CD4-positive, alpha-beta T cell (primary cell): Measurements from ENCODE around the gene ABCF2. TPM values are rescaled to one million over a fixed set of nuclear protein-coding genes. Genes with fewer than 3 reads are reported as not detected.

Experiments used
- ATAC-seq: fragments of 200-7000 bp; cut with Tn5 transposase; one replicate; pipeline ENCODE4 v1.10.0; 2022; ENCODE audit warnings: mild to moderate bottlenecking; ENCODE audit not compliant: poor library complexity
- CTCF ChIA-PET: fragments of 350-600 bp; sonication (Branson Sonifier 250); formaldehyde crosslinking; loops from one replicate; lab custom pipeline; 2021; ENCODE audit warnings: antibody characterized with exemption, inconsistent platforms; lab: Charles Lee
- POLR2A ChIA-PET: fragments of 350-600 bp; sonication (Branson Sonifier 250); formaldehyde crosslinking; loops from one replicate; lab custom pipeline; 2021; ENCODE audit warnings: antibody characterized with exemption, inconsistent platforms; lab: Charles Lee
- DNase-seq, 14 experiments: peaks; one replicate each; pipeline ENCODE4 v3.0.0-alpha.2; 2013 to 2020; ENCODE audit warnings: mixed read lengths in 2 of 14
- H3K27ac ChIP-seq, 2 donors: one replicate each; pipeline versions ENCODE4 v1.5.1 to v1.7.0; 2013; ENCODE audit warnings: low read length in 2 of 2, low read depth in 1 of 2, mild to moderate bottlenecking in 1 of 2
- H3K27me3 ChIP-seq, 2 experiments: 1 replicate in 1 of 2; 2 replicates in 1 of 2; pipeline versions ENCODE4 v1.6.1 to v1.7.0; 2013; ENCODE audit warnings: low read length in 2 of 2, control low read depth in 1 of 2, mild to moderate bottlenecking in 1 of 2, moderate library complexity in 1 of 2; ENCODE audit not compliant: insufficient read depth in 2 of 2, control insufficient read depth in 1 of 2
- H3K36me3 ChIP-seq: one replicate; pipeline ENCODE4 v1.6.1; 2013; ENCODE audit warnings: low read length, control low read depth; ENCODE audit not compliant: insufficient read depth
- H3K4me1 ChIP-seq: one replicate; pipeline ENCODE4 v1.6.1; 2013; ENCODE audit warnings: low read length, control low read depth; ENCODE audit not compliant: insufficient read depth
- H3K4me3 ChIP-seq: one replicate; pipeline ENCODE4 v1.5.1; 2013; ENCODE audit warnings: mild to moderate bottlenecking, low read length, moderate library complexity
- H3K9me3 ChIP-seq, 2 experiments: 1 replicate in 1 of 2; 2 replicates in 1 of 2; pipeline versions ENCODE4 v1.6.1 to v1.7.0; 2013; ENCODE audit warnings: low read length in 2 of 2, mild to moderate bottlenecking in 2 of 2, control low read depth in 1 of 2, moderate library complexity in 1 of 2; ENCODE audit not compliant: control insufficient read depth in 1 of 2, insufficient read depth in 1 of 2
- H3K27ac Mint-ChIP-seq: one replicate; pipeline ENCODE4 v1.8.0; 2020; ENCODE audit warnings: mixed read lengths
- H3K27me3 Mint-ChIP-seq: one replicate; pipeline ENCODE4 v1.8.0; 2021; ENCODE audit warnings: mixed read lengths
- H3K36me3 Mint-ChIP-seq: one replicate; pipeline ENCODE4 v1.8.0; 2021; ENCODE audit warnings: low read depth, mixed read lengths
- H3K4me1 Mint-ChIP-seq: one replicate; pipeline ENCODE4 v1.8.0; 2021; ENCODE audit warnings: low read depth, mixed read lengths
- H3K4me3 Mint-ChIP-seq: one replicate; pipeline ENCODE4 v1.8.0; 2020; ENCODE audit warnings: mild to moderate bottlenecking, mixed read lengths
- H3K9me3 Mint-ChIP-seq: one replicate; pipeline ENCODE4 v1.8.0; 2020; ENCODE audit warnings: mixed read lengths
- intact Hi-C, 2 experiments: fragments of 100-400 bp; cut with DNase I in 1 of 2; cut with micrococcal nuclease in 1 of 2; formaldehyde crosslinking; loops; one replicate each; pipeline versions ENCODE4 v1.15.1 to v1.9.0; 2023 to 2025; cut with DNase I, micrococcal nuclease
- total RNA-seq, 174 experiments: library from RNA in 2 of 174; stranded (reverse) in 2 of 174; gene quantifications; one replicate each; pipeline ENCODE4 v1.2.3 and lab custom pipeline; 2021 to 2026
- TF ChIP-seq, protein P1 (sequence below): fragments of 200-600 bp; IDR thresholded peaks from one replicate; pipeline ENCODE4 v1.8.0; 2022; ENCODE audit warnings: antibody characterized with exemption, mild to moderate bottlenecking

The ABCF2 gene
- total RNA-seq, 2 experiments from 2014 or later, result 12.3 to 13.2 TPM

DNA sequence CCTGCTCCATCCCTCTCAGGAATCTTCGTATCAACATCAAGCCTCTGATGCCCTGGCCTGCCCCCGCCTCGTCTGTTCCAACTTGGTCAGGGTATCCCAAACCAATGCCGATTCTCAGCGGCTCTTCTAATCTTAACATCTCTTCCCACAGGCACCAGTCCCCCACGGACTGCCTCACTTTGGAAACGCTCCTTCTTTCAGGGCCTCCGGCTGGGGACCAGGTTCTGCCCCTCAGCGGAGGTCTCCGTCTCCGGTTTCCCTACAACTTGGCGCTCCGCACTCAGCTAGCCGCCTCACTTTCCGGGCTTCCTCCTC, 488 bp downstream of the ABCF2 start:
- peaks cover 35% of the 10 kb centered on the region for H3K4me1 Mint-ChIP-seq
- peak overlapping the region; percentile 99 for H3K4me3 Mint-ChIP-seq
- H3K9me3 Mint-ChIP-seq, result no peaks in the 10 kb centered on the region

DNA sequence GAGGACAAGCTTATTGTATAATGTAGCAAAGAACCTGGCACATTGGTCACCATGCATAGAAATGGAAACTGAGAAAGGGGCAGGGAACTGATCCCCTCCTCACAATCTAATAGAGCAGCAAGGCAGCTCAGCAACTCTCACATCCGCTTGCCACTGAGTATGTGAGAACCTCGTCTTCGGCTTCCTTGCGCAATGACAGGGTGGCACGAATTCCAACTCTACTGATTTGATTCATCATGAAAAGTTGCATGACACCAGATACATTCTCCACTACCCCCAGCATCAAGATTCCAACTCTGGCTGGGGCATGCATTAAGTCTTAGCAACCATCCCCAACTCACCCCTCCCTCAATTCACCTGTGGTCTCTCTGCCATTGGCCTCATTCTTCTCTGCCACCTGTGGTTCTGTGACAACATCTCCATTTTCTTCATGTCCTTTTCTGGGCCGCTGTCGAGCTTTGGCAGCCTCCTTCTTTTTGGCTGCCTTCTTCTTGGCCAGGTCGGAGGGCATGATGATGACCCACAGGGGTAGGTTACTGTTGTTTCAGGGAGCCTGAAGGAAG, 976 bp downstream of the ABCF2 start:
- Histone ChIP-seq H3K4me3 (peak overlapping the region; percentile 90), H3K27ac (no peak overlapping the region), H3K36me3 (peaks cover 40% of the 10 kb centered on the region), H3K4me1 (peaks cover 31% of the 10 kb centered on the region), H3K27me3 (no peaks in the 10 kb centered on the region), H3K9me3 (no peaks in the 10 kb centered on the region)
- H3K36me3 Mint-ChIP-seq, result peaks cover 60% of the 10 kb centered on the region
- intact Hi-C loops, result loop anchor here (2.0 to 5.0 kb wide), 6 partner anchors 19 to 1509 kb away; partner anchors contain the start of gene RHEB (in 1 of the 2)
- peak overlapping the region; percentile 99 for H3K4me3 Mint-ChIP-seq
- CTCF ChIA-PET, result interaction anchor here (1.3 to 2.0 kb wide), 3 partner anchors 18 to 89 kb away, joined by 3 to 16 read pairs (median 3); no protein-coding TSS in a partner anchor
- no peaks in the 10 kb centered on the region for H3K9me3 Mint-ChIP-seq
- peaks cover 30% of the 10 kb centered on the region for H3K4me1 Mint-ChIP-seq
- H3K27ac Mint-ChIP-seq, result peak overlapping the region; percentile 90
- peak in 2 of 14 experiments; percentile 41 to 47 for DNase-seq
- H3K27me3 Mint-ChIP-seq, result no peaks in the 10 kb centered on the region
- POLR2A ChIA-PET, result interaction anchor here (1.0 to 1.7 kb wide), 3 partner anchors 11 to 19 kb away, joined by 3 to 25 read pairs (median 14); no protein-coding TSS in a partner anchor
- ATAC-seq, result no peak
- TF ChIP-seq, protein P1, sequence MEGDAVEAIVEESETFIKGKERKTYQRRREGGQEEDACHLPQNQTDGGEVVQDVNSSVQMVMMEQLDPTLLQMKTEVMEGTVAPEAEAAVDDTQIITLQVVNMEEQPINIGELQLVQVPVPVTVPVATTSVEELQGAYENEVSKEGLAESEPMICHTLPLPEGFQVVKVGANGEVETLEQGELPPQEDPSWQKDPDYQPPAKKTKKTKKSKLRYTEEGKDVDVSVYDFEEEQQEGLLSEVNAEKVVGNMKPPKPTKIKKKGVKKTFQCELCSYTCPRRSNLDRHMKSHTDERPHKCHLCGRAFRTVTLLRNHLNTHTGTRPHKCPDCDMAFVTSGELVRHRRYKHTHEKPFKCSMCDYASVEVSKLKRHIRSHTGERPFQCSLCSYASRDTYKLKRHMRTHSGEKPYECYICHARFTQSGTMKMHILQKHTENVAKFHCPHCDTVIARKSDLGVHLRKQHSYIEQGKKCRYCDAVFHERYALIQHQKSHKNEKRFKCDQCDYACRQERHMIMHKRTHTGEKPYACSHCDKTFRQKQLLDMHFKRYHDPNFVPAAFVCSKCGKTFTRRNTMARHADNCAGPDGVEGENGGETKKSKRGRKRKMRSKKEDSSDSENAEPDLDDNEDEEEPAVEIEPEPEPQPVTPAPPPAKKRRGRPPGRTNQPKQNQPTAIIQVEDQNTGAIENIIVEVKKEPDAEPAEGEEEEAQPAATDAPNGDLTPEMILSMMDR, result no peak

More for the DNA sequence above, 488 bp downstream of the ABCF2 start:
- peaks cover 32% of the 10 kb centered on the region for H3K4me1 ChIP-seq
- no peaks in the 10 kb centered on the region for H3K27me3 Mint-ChIP-seq
- no peaks in the 10 kb centered on the region for H3K9me3 ChIP-seq
- H3K36me3 ChIP-seq, result peaks cover 37% of the 10 kb centered on the region
- H3K27ac ChIP-seq, result peak overlapping the region; percentile 63 to 71
- POLR2A ChIA-PET, result interaction anchor here (0.8 to 1.7 kb wide), 9 partner anchors 11 to 126 kb away, joined by 3 to 25 read pairs (median 5); partner anchors contain the start of gene NUB1
- peak; percentile 4 for ATAC-seq
- H3K27ac Mint-ChIP-seq, result peak overlapping the region; percentile 90
- no peaks in the 10 kb centered on the region for H3K27me3 ChIP-seq
- H3K4me3 ChIP-seq, result peak overlapping the region; percentile 90
- intact Hi-C loops, result loop anchor here (2.0 to 5.0 kb wide), 6 partner anchors 18 to 1509 kb away; partner anchors contain the start of gene RHEB (in 1 of the 2)
- TF ChIP-seq, protein P1, result no peak
- CTCF ChIA-PET, result interaction anchor here (1.1 to 2.0 kb wide), 5 partner anchors 17 to 406 kb away, joined by 3 to 16 read pairs (median 3); partner anchors contain the start of gene GBX1
- no peak for DNase-seq
- peaks cover 55% of the 10 kb centered on the region for H3K36me3 Mint-ChIP-seq

DNA sequence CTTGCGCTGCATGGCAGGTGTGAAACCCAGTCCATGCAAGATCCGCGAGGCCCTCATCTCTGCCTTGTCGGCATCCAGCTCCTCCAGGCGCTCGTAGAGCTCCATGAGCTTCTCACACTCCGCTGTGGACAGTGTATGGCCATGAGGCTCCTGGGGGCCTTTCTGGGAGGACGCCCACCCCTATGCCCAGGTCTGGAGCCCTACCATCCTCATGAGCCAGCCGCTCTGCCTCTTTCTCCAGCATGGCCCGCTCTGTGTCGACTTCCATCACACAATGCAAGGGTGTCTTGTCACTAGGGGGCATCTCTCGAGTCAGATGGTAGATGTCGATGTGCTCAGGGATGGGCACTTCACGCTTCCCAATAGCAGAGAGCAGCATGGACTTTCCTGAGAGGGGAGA, 3.3 kb downstream of the ABCF2 start:
- Histone ChIP-seq H3K4me1 (peaks cover 31% of the 10 kb centered on the region), H3K36me3 (peaks cover 62% of the 10 kb centered on the region), H3K4me3 (no peak overlapping the region), H3K27me3 (no peaks in the 10 kb centered on the region), H3K9me3 (no peaks in the 10 kb centered on the region), H3K27ac (no peak overlapping the region)
- peaks cover 29% of the 10 kb centered on the region for H3K4me1 Mint-ChIP-seq
- ATAC-seq, result no peak
- DNase-seq, result no peak
- H3K27me3 Mint-ChIP-seq, result no peaks in the 10 kb centered on the region
- POLR2A ChIA-PET, result interaction anchor here (0.9 to 1.1 kb wide), 2 partner anchors 8 to 9 kb away, joined by 3 to 4 read pairs; partner anchors contain the start of gene CHPF2
- intact Hi-C loops, result no loop called here
- H3K36me3 Mint-ChIP-seq, result peaks cover 77% of the 10 kb centered on the region
- CTCF ChIA-PET, result interaction anchor here (0.7 to 1.4 kb wide), 2 partner anchors 17 to 21 kb away, joined by 4 to 5 read pairs; no protein-coding TSS in a partner anchor
- H3K27ac Mint-ChIP-seq, result no peak overlapping the region
- H3K9me3 Mint-ChIP-seq, result no peaks in the 10 kb centered on the region
- TF ChIP-seq, protein P1, result no peak
- no peak overlapping the region for H3K4me3 Mint-ChIP-seq
